NB4 (cell line): ENCODE measurements around the gene TRABD.

Source experiments
- DNase-seq: peaks from one replicate; pipeline ENCODE4 v3.0.0; 2010; ENCODE audit warnings: low read depth
- H3K4me3 ChIP-seq: one replicate; pipeline ENCODE4 v1.5.1; 2011; ENCODE audit warnings: mild to moderate bottlenecking, low read depth, low read length, moderate library complexity
- MYC ChIP-seq: IDR thresholded peaks from 2 replicates; pipeline ENCODE4 v1.6.1; 2011; ENCODE audit warnings: low read depth, low read length
- POLR2A ChIP-seq: IDR thresholded peaks from 2 replicates; pipeline ENCODE4 v1.6.1; 2011; ENCODE audit warnings: mild to moderate bottlenecking; ENCODE audit not compliant: insufficient read length; ENCODE audit errors: extremely low read depth
- TF ChIP-seq, protein P1 (sequence below): IDR thresholded peaks from one replicate; pipeline ENCODE4 v1.5.1; 2012; ENCODE audit warnings: low read depth, low read length
- TF ChIP-seq, protein P2 (sequence below): IDR thresholded peaks from 2 replicates; pipeline ENCODE4 v1.6.1; 2011; ENCODE audit warnings: low read depth, low read length

Gene TRABD

DNA sequence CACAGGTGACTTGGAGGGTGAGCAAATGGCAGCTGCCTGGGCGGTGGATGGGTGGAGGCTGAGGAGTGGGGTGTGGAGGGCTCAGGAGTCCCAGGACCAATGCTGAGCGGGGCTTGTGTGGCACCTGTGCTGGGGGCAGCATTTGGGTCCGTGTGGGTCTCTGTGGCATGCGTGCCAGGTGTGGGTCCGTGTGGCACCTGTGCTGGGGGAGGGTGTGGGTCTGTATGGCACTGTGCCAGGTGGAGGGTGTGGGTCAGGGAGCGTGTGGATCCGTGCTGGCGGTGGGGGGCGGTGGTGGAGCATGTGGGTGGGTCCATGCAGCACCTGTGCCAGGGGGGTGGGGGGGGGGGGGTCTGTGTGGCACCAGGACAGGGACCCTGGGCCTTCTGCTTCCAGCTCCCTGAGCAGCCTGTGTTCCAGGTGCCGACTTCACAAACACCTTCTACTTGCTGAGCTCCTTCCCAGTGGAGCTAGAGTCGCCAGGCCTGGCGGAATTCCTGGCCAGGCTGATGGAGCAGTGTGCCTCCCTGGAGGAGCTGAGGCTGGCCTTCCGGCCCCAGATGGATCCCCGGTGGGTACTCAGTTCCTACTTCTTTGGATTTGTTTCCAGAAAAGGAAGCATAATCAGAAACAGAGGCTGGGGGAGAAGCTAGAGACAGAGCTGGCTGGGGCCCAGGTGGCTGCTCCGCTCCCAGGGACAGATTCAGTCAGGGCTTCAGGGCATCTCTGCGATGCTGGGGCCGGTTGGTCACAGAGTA lies 29.8 kb downstream of the TRABD start:
- no peak for DNase-seq
- no peak for TF ChIP-seq MYC
- TF ChIP-seq POLR2A: no peak
- TF ChIP-seq, protein P1, sequence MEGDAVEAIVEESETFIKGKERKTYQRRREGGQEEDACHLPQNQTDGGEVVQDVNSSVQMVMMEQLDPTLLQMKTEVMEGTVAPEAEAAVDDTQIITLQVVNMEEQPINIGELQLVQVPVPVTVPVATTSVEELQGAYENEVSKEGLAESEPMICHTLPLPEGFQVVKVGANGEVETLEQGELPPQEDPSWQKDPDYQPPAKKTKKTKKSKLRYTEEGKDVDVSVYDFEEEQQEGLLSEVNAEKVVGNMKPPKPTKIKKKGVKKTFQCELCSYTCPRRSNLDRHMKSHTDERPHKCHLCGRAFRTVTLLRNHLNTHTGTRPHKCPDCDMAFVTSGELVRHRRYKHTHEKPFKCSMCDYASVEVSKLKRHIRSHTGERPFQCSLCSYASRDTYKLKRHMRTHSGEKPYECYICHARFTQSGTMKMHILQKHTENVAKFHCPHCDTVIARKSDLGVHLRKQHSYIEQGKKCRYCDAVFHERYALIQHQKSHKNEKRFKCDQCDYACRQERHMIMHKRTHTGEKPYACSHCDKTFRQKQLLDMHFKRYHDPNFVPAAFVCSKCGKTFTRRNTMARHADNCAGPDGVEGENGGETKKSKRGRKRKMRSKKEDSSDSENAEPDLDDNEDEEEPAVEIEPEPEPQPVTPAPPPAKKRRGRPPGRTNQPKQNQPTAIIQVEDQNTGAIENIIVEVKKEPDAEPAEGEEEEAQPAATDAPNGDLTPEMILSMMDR: no peak
- TF ChIP-seq, protein P2, sequence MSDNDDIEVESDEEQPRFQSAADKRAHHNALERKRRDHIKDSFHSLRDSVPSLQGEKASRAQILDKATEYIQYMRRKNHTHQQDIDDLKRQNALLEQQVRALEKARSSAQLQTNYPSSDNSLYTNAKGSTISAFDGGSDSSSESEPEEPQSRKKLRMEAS: no peak
- no peak overlapping the region for H3K4me3 ChIP-seq

GRCh38 chr22:50216055-50216683 lies 30.5 kb downstream of the TRABD start:
- no peak overlapping the region for H3K4me3 ChIP-seq
- DNase-seq: no peak
- TF ChIP-seq POLR2A: no peak
- TF ChIP-seq, protein P2: no peak
- TF ChIP-seq MYC: no peak
- TF ChIP-seq, protein P1: no peak

- no peak for TF ChIP-seq MYC
- TF ChIP-seq, protein P1: no peak
- H3K4me3 ChIP-seq: no peak overlapping the region
These were observed 31.2 kb downstream of the TRABD start for GRCh38 chr22:50216684-50217520.

DNA sequence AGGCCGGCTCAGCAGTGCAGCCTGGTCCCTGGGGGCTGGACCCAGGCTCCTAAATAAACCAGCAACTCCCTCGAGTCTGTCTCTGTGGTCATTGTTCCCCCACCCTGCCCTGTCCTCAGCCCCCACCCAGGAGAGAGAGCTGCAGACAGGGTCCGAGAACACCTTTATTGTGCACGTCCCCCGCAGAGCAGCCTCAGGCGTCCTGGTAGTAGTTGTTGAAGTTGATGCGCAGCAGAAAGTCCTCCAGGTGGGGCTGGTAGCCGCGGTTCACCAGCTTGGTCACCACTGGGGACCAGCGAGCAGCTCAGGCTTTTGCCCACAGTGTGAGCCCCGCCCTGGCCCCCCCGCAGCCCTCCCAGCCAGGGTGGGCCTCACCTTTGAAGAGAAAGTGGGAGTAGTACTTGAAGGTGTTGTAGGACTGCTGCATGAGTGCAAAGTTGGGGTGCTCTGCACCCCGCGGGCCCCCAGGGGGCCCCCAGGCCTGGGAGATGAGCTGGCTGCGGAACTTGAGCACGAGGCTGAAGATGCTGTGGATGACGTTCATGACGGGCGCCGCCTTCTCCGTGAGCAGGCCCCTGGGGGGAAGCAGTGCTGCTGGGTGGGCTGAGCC lies 31.9 kb downstream of the TRABD start:
- no peak overlapping the region for H3K4me3 ChIP-seq
- TF ChIP-seq, protein P2: no peak
- no peak for TF ChIP-seq MYC
- no peak for TF ChIP-seq POLR2A
- TF ChIP-seq, protein P1: no peak
- DNase-seq: no peak

More at GRCh38 chr22:50216684-50217520, 31.2 kb downstream of the TRABD start:
- DNase-seq: no peak

- no peak overlapping the region for H3K4me3 ChIP-seq
- DNase-seq: no peak
- TF ChIP-seq POLR2A (no peak), MYC (no peak)
- TF ChIP-seq, protein P1: no peak
- TF ChIP-seq, protein P2: no peak
These were observed 32.7 kb downstream of the TRABD start for GRCh38 chr22:50218153-50218995.
